GM23338 (cell line): ENCODE results near the gene TBCD.

ENCODE experiments used
- CREB1 ChIP-seq: fragments of 250-450 bp; sonication (Bioruptor Pico); IDR thresholded peaks from 2 replicates; pipeline ENCODE4 v1.5.0; 2020; ENCODE audit warnings: low read depth, mild to moderate bottlenecking, moderate library complexity
- CTCF ChIP-seq, 2 experiments: fragments of 200-600 bp in 1 of 2; sonication (generic) in 1 of 2; conservative IDR thresholded peaks; 2 replicates each; pipeline versions ENCODE4 v1.5.1 to v1.6.1; 2016 to 2017; ENCODE audit warnings: antibody characterized with exemption in 2 of 2, low read depth in 2 of 2, mild to moderate bottlenecking in 2 of 2, moderate library complexity in 1 of 2
- ETS1 ChIP-seq: IDR thresholded peaks from 2 replicates; pipeline ENCODE4 v1.6.1; 2016; ENCODE audit warnings: antibody characterized with exemption
- EZH2 ChIP-seq: fragments of 200-600 bp; sonication (generic); IDR thresholded peaks from one replicate; pipeline ENCODE4 v1.8.0; 2017; ENCODE audit warnings: antibody characterized with exemption, mild to moderate bottlenecking, low read depth; ENCODE audit not compliant: unreplicated experiment
- POLR2AphosphoS5 ChIP-seq: IDR thresholded peaks from 2 replicates; pipeline ENCODE4 v1.6.1; 2016; ENCODE audit warnings: antibody characterized with exemption, low read depth

- TF ChIP-seq CTCF (conservative IDR thresholded peaks at IDR 0.05; ENCODE audit: low read depth in 2 of 2) (no peak), CREB1 (CRISPR knock-in tag) (no peak), EZH2 (no peak), POLR2AphosphoS5 (no peak), ETS1 (no peak)
Observed at GRCh38 chr17:82859431-82860403, 107.9 kb downstream of the TBCD start.
